K562 (cell line): ENCODE measurements around the gene CDS2. TPM values are rescaled to one million over a fixed set of nuclear protein-coding genes. Genes with fewer than 3 reads are reported as not detected.

Experiments used
- BHLHE40 ChIP-seq: IDR thresholded peaks from 2 replicates; pipeline ENCODE4 v1.6.1; 2011; ENCODE audit warnings: low read length, improper control_type of control experiment
- BMI1 ChIP-seq: fragments of 150-350 bp; IDR thresholded peaks from 2 replicates; pipeline ENCODE4 v1.6.1; 2014; ENCODE audit warnings: low read length
- BRF1 ChIP-seq: IDR thresholded peaks from 3 replicates; pipeline ENCODE4 v1.6.1; 2011; ENCODE audit warnings: borderline replicate concordance, mild to moderate bottlenecking; ENCODE audit not compliant: insufficient read length; ENCODE audit errors: extremely low read depth
- CCAR2 ChIP-seq: fragments of 200-400 bp; formaldehyde crosslinking; IDR thresholded peaks from 2 replicates; pipeline ENCODE4 v1.6.1; 2017; ENCODE audit warnings: mild to moderate bottlenecking, low read depth, low read length
- CXXC5 ChIP-seq: fragments of 250-450 bp; sonication (Bioruptor Pico); IDR thresholded peaks from 2 replicates; pipeline ENCODE4 v1.8.0; 2022; ENCODE audit warnings: inconsistent platforms, mild to moderate bottlenecking, moderate library complexity
- DACH1 ChIP-seq: fragments of 450-650 bp; IDR thresholded peaks from 2 replicates; pipeline ENCODE4 v1.6.1; 2018; ENCODE audit not compliant: partially characterized antibody
- GATA2 ChIP-seq: sonication (generic); formaldehyde crosslinking; IDR thresholded peaks from 2 replicates; pipeline ENCODE4 v1.4.0; 2020; ENCODE audit warnings: mild to moderate bottlenecking, missing genetic modification reagents
- HDAC8 ChIP-seq: fragments of 450-650 bp; IDR thresholded peaks from 2 replicates; pipeline ENCODE4 v1.6.1; 2016; ENCODE audit warnings: mild to moderate bottlenecking, missing genetic modification characterization, moderate library complexity, missing compliant biosample characterization
- KHSRP ChIP-seq: fragments of 450-650 bp; IDR thresholded peaks from 2 replicates; pipeline ENCODE4 v1.6.1; 2017
- MCM3 ChIP-seq: fragments of 450-650 bp; IDR thresholded peaks from 2 replicates; pipeline ENCODE4 v1.6.1; 2016
- MCM5 ChIP-seq: fragments of 450-650 bp; IDR thresholded peaks from 2 replicates; pipeline ENCODE4 v1.6.1; 2016; ENCODE audit warnings: low read depth
- PTBP1 ChIP-seq: fragments of 200-400 bp; formaldehyde crosslinking; IDR thresholded peaks from 2 replicates; pipeline ENCODE4 v1.6.1; 2017; ENCODE audit warnings: low read depth, low read length
- PTTG1 ChIP-seq: fragments of 450-650 bp; IDR thresholded peaks from 2 replicates; pipeline ENCODE4 v1.6.1; 2016; ENCODE audit warnings: low read depth, mild to moderate bottlenecking, missing genetic modification characterization, missing compliant biosample characterization
- ZNF165 ChIP-seq: fragments of 250-450 bp; sonication (Bioruptor Pico); IDR thresholded peaks from 2 replicates; pipeline ENCODE4 v1.4.0; 2020; ENCODE audit warnings: borderline replicate concordance
- ZNF24 ChIP-seq: fragments of 450-650 bp; IDR thresholded peaks from 2 replicates; pipeline ENCODE4 v1.6.1; 2016
- ZNF253 ChIP-seq: fragments of 250-450 bp; sonication (Bioruptor Pico); conservative IDR thresholded peaks from 2 replicates; pipeline ENCODE4 v1.6.1; 2021; ENCODE audit warnings: mild to moderate bottlenecking
- ZNF347 ChIP-seq: fragments of 450-650 bp; formaldehyde crosslinking; IDR thresholded peaks from 2 replicates; pipeline ENCODE4 v1.4.0; 2020; ENCODE audit warnings: low read depth, mild to moderate bottlenecking, moderate library complexity
- ZNF444 ChIP-seq: fragments of 250-450 bp; sonication (Bioruptor Pico); IDR thresholded peaks from 2 replicates; pipeline ENCODE4 v1.4.0; 2020; ENCODE audit warnings: mild to moderate bottlenecking, moderate library complexity
- ZNF696 ChIP-seq: fragments of 250-450 bp; sonication (Bioruptor Pico); conservative IDR thresholded peaks from 2 replicates; pipeline ENCODE4 v1.4.0; 2020; ENCODE audit warnings: mild to moderate bottlenecking, moderate library complexity
- polyA plus RNA-seq, 8 experiments: library from polyadenylated mRNA; depleted of rRNA in 4 of 8; stranded (reverse) in 5 of 8; unstranded in 3 of 8; fragments of >200 nt; fragmentation: Nextera tagmentation in 2 of 8; fragmentation: Illumina TruSeq in 1 of 8; extraction: Ambion mirVana in 2 of 8; extraction: Trizol in 1 of 8; gene quantifications; 2 replicates each; pipeline versions ENCODE4 v1.2.1 to v1.2.3, GENCODE V29; 2011 to 2014; ENCODE audit warnings: inconsistent platforms in 1 of 8, missing spikeins in 1 of 8
- total RNA-seq, 7 experiments: library from RNA; depleted of rRNA in 6 of 7; stranded (reverse); fragments of >200 nt in 6 of 7; fragmentation: Illumina TruSeq in 2 of 7; extraction: Trizol in 2 of 7; gene quantifications; 2 replicates each; pipeline versions ENCODE4 v1.2.1 to v1.2.3, GENCODE V29; 2011 to 2021; ENCODE audit warnings: low replicate concordance in 1 of 7
- TF ChIP-seq, protein P1 (sequence below): fragments of 200-800 bp; sonication (Bioruptor generic); IDR thresholded peaks from 2 replicates; pipeline ENCODE4 v1.6.1; 2016; ENCODE audit warnings: missing genetic modification characterization, missing compliant biosample characterization
- TF ChIP-seq, protein P2 (sequence below): fragments of 450-650 bp; IDR thresholded peaks from 2 replicates; pipeline ENCODE4 v1.6.1; 2016; ENCODE audit warnings: antibody characterized with exemption
- TF ChIP-seq, protein P3 (sequence below), 2 experiments: fragments of 450-650 bp in 1 of 2; sonication (generic) in 1 of 2; formaldehyde crosslinking in 1 of 2; IDR thresholded peaks in 1 of 2; conservative IDR thresholded peaks in 1 of 2; 2 replicates each; pipeline versions ENCODE4 v1.6.1 to v1.8.1; 2016 to 2023; ENCODE audit warnings: mild to moderate bottlenecking in 2 of 2, moderate library complexity in 2 of 2, inconsistent platforms in 1 of 2, missing genetic modification reagents in 1 of 2

CDS2 gene
- total and polyA plus RNA-seq, 9 of the 15 experiments (the other 6 are each of a cell fraction or from before 2014, with no cell fraction given), result 6.4 to 46.4 (median 12.2) TPM

DNA sequence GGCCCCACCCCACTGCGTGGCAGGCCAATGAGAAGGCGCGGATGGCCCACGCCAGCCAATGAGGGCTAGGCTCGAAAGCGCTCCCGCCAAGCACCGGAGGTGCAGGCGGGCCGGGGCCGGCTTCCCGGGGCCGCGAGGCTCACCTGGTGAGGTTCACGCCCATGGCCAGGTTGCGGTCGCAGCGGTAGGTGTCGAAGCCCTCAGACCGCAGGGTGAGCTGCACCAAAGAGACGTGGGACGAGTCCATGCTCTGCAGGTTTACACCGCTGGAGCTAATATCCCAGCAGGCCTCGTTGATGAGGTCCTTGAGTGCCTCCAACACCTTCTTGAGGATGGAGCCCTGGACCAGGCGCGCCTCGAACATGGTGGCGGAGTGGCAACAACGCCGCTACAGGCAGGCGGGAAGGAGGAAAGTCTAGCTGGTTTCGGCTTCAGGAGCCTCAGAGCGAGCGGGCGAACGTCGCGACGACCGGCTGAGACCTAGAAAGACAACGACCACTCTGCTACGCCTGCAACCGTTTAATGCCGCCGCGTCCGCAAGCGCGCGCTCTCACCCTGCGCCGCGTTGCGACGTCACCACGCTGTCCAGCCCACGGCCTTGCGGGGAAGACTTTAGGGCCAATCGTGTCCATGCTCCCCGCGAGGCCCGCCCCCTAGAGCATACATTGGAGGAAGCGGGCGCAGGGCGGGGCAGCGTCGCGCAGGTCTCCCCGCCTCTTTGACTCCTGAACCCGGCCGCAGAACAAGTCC, 7.2 kb upstream of the CDS2 start, which contains the start of gene PCNA (continued):
- TF ChIP-seq, protein P1, sequence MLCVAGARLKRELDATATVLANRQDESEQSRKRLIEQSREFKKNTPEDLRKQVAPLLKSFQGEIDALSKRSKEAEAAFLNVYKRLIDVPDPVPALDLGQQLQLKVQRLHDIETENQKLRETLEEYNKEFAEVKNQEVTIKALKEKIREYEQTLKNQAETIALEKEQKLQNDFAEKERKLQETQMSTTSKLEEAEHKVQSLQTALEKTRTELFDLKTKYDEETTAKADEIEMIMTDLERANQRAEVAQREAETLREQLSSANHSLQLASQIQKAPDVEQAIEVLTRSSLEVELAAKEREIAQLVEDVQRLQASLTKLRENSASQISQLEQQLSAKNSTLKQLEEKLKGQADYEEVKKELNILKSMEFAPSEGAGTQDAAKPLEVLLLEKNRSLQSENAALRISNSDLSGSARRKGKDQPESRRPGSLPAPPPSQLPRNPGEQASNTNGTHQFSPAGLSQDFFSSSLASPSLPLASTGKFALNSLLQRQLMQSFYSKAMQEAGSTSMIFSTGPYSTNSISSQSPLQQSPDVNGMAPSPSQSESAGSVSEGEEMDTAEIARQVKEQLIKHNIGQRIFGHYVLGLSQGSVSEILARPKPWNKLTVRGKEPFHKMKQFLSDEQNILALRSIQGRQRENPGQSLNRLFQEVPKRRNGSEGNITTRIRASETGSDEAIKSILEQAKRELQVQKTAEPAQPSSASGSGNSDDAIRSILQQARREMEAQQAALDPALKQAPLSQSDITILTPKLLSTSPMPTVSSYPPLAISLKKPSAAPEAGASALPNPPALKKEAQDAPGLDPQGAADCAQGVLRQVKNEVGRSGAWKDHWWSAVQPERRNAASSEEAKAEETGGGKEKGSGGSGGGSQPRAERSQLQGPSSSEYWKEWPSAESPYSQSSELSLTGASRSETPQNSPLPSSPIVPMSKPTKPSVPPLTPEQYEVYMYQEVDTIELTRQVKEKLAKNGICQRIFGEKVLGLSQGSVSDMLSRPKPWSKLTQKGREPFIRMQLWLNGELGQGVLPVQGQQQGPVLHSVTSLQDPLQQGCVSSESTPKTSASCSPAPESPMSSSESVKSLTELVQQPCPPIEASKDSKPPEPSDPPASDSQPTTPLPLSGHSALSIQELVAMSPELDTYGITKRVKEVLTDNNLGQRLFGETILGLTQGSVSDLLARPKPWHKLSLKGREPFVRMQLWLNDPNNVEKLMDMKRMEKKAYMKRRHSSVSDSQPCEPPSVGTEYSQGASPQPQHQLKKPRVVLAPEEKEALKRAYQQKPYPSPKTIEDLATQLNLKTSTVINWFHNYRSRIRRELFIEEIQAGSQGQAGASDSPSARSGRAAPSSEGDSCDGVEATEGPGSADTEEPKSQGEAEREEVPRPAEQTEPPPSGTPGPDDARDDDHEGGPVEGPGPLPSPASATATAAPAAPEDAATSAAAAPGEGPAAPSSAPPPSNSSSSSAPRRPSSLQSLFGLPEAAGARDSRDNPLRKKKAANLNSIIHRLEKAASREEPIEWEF, result no peak
- no peak for TF ChIP-seq BRF1
- no peak for TF ChIP-seq ZNF347 (CRISPR knock-in tag)
- TF ChIP-seq DACH1, result no peak
- TF ChIP-seq, protein P2, sequence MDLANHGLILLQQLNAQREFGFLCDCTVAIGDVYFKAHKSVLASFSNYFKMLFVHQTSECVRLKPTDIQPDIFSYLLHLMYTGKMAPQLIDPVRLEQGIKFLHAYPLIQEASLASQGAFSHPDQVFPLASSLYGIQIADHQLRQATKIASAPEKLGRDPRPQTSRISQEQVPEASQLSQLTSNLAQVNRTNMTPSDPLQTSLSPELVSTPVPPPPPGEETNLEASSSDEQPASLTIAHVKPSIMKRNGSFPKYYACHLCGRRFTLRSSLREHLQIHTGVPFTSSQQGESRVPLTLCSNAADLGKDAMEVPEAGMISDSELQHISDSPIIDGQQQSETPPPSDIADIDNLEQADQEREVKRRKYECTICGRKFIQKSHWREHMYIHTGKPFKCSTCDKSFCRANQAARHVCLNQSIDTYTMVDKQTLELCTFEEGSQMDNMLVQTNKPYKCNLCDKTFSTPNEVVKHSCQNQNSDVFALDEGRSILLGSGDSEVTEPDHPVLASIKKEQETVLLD, result peak; percentile 94
- no peak for TF ChIP-seq ZNF696 (CRISPR knock-in tag)
- TF ChIP-seq MCM5, result no peak
- no peak for TF ChIP-seq ZNF253 (CRISPR knock-in tag)
- no peak for TF ChIP-seq GATA2
- 0 out of 2 replicates have a peak, but pooled peaks have one; percentile 19 for TF ChIP-seq KHSRP
- no peak for TF ChIP-seq PTTG1 (tag)
- TF ChIP-seq ZNF165 (CRISPR knock-in tag), result no peak
- TF ChIP-seq HDAC8 (tag), result no peak
- peak; percentile 81 for TF ChIP-seq CXXC5
- TF ChIP-seq BHLHE40, result no peak
- no peak for TF ChIP-seq ZNF24
- TF ChIP-seq, protein P3, sequence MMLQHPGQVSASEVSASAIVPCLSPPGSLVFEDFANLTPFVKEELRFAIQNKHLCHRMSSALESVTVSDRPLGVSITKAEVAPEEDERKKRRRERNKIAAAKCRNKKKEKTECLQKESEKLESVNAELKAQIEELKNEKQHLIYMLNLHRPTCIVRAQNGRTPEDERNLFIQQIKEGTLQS (IDR thresholded peaks at IDR 0.05), result no peak
- TF ChIP-seq, protein P3 (CRISPR knock-in tag; conservative IDR thresholded peaks at IDR 0.05), result peak; percentile 76; the same call in 1 of the 2 replicates
- no peak for TF ChIP-seq CCAR2
- TF ChIP-seq MCM3, result no peak
- TF ChIP-seq ZNF444 (CRISPR knock-in tag), result no peak
- TF ChIP-seq BMI1, result no peak
- 0 out of 2 replicates have a peak, but pooled peaks have one; percentile 24 for TF ChIP-seq PTBP1
